ENCODE measurements around the gene CXorf58. TPM values are rescaled to one million over a fixed set of nuclear protein-coding genes. Genes with fewer than 3 reads are reported as not detected.

The CXorf58 gene
- total and polyA plus RNA-seq, 2 of the 8 experiments (the other 6 are each of a cell fraction or from before 2014, with no cell fraction given), result 0.05 TPM; not detected in 1

GRCh38 chrX:23870041-23870440 lies 37.8 kb upstream of the CXorf58 start (continued):
- TF ChIP-seq CREB1 (IDR thresholded peaks at IDR 0.05) (no peak), RNF2 (IDR thresholded peaks at IDR 0.05; ENCODE audit: borderline replicate concordance, low read depth, low read length, missing control alignments, poor library complexity, severe bottlenecking) (no peak)
